B cell (primary cell): ENCODE results near the gene ITPKB. TPM values are rescaled to one million over a fixed set of nuclear protein-coding genes. Genes with fewer than 3 reads are reported as not detected.

Experiments used
- ATAC-seq: fragments of 200-7000 bp; cut with Tn5 transposase; one replicate; pipeline ENCODE4 v1.10.0; 2021; ENCODE audit warnings: low read depth, mild to moderate bottlenecking, moderate number of reproducible peaks, moderate library complexity
- CTCF ChIA-PET: fragments of 350-600 bp; sonication (Branson Sonifier 250); formaldehyde crosslinking; loops from one replicate; lab custom pipeline; 2021; ENCODE audit warnings: antibody characterized with exemption, inconsistent platforms; lab: Charles Lee
- POLR2A ChIA-PET: fragments of 350-600 bp; sonication (Branson Sonifier 250); formaldehyde crosslinking; loops from one replicate; lab custom pipeline; 2021; ENCODE audit warnings: antibody characterized with exemption; lab: Charles Lee
- DNase-seq: peaks from one replicate; pipeline ENCODE4 v3.0.0; 2013
- H2AFZ ChIP-seq: 2 replicates; pipeline ENCODE4 v1.6.1; 2012; ENCODE audit warnings: mild to moderate bottlenecking, low read depth, low read length; ENCODE audit not compliant: insufficient read depth, poor library complexity, severe bottlenecking
- H3K27ac ChIP-seq, 2 donors: 1 replicate in 1 of 2; 2 replicates in 1 of 2; pipeline ENCODE4 v1.5.1; 2012 to 2013; ENCODE audit warnings: low read length in 2 of 2, mild to moderate bottlenecking in 2 of 2, moderate library complexity in 1 of 2
- H3K27me3 ChIP-seq, 4 experiments: fragments of 200-600 bp in 1 of 4; sonication (generic) in 1 of 4; replicated peaks in 1 of 4; 1 replicate in 2 of 4; 2 replicates in 2 of 4; pipeline versions ENCODE4 v1.6.1 to v1.7.0; 2013 to 2016; ENCODE audit warnings: low read length in 3 of 4, mild to moderate bottlenecking in 2 of 4, mixed read lengths in 1 of 4, moderate library complexity in 1 of 4; ENCODE audit not compliant: insufficient read depth in 4 of 4, control insufficient read depth in 3 of 4; ENCODE audit errors: control extremely low read depth in 1 of 4
- H3K36me3 ChIP-seq, 2 experiments: replicated peaks in 1 of 2; 1 replicate in 1 of 2; 2 replicates in 1 of 2; pipeline versions ENCODE4 v1.6.1 to v1.7.1; 2013; ENCODE audit warnings: low read length in 1 of 2; ENCODE audit not compliant: insufficient read depth in 2 of 2, control insufficient read depth in 1 of 2; ENCODE audit errors: control extremely low read depth in 1 of 2, extremely low read depth in 1 of 2
- H3K4me1 ChIP-seq, 2 donors: fragments of 200-600 bp in 1 of 2; sonication (generic) in 1 of 2; 1 replicate in 1 of 2; 2 replicates in 1 of 2; pipeline versions ENCODE4 v1.5.1 to v1.6.1; 2013 to 2017; ENCODE audit warnings: low read length in 2 of 2; ENCODE audit not compliant: control insufficient read depth in 2 of 2, insufficient read depth in 2 of 2
- H3K4me2 ChIP-seq: replicated peaks from 2 replicates; pipeline ENCODE3; 2012; ENCODE audit warnings: mild to moderate bottlenecking, low read depth, low read length; ENCODE audit not compliant: poor library complexity, severe bottlenecking
- H3K4me3 ChIP-seq, 5 experiments: fragments of 200-600 bp in 1 of 5; sonication (generic) in 1 of 5; 1 replicate in 3 of 5; 2 replicates in 2 of 5; pipeline versions ENCODE4 v1.5.1 to v1.7.0; 2011 to 2016; ENCODE audit warnings: low read length in 4 of 5, mild to moderate bottlenecking in 4 of 5, low read depth in 2 of 5, control low read depth in 1 of 5, moderate library complexity in 1 of 5; ENCODE audit not compliant: insufficient read depth in 1 of 5; ENCODE audit errors: control extremely low read depth in 1 of 5, extremely low read depth in 1 of 5
- H3K79me2 ChIP-seq: fragments of 200-600 bp; sonication (generic); one replicate; pipeline ENCODE4 v1.6.0; 2016; ENCODE audit warnings: low read length; ENCODE audit not compliant: control insufficient read depth, insufficient read depth
- H3K9ac ChIP-seq: fragments of 200-600 bp; sonication (generic); 2 replicates; pipeline ENCODE4 v1.6.1; 2017; ENCODE audit warnings: mild to moderate bottlenecking, low read length, moderate library complexity
- H3K9me3 ChIP-seq, 3 donors: one replicate each; pipeline versions ENCODE4 v1.6.1 to v1.7.1; 2013; ENCODE audit warnings: low read length in 2 of 3; ENCODE audit not compliant: control insufficient read depth in 2 of 3, insufficient read depth in 1 of 3; ENCODE audit errors: control extremely low read depth in 1 of 3
- H4K20me1 ChIP-seq: 2 replicates; pipeline ENCODE4 v1.6.0; 2012; ENCODE audit warnings: mild to moderate bottlenecking, low read length; ENCODE audit not compliant: insufficient read depth, control insufficient read depth, poor library complexity, severe bottlenecking
- H3K27ac Mint-ChIP-seq: one replicate; pipeline ENCODE4 v1.8.0; 2021; ENCODE audit warnings: mixed read lengths
- H3K27me3 Mint-ChIP-seq: one replicate; pipeline ENCODE4 v1.8.0; 2021; ENCODE audit warnings: mixed read lengths
- H3K4me1 Mint-ChIP-seq: one replicate; pipeline ENCODE4 v1.8.0; 2021; ENCODE audit warnings: mixed read lengths
- H3K4me3 Mint-ChIP-seq: one replicate; pipeline ENCODE4 v1.8.0; 2021; ENCODE audit warnings: mixed read lengths
- H3K9me3 Mint-ChIP-seq: one replicate; pipeline ENCODE4 v1.8.0; 2022; ENCODE audit warnings: mixed read lengths; ENCODE audit not compliant: insufficient read depth
- EZH2 ChIP-seq: IDR thresholded peaks from 2 replicates; pipeline ENCODE4 v1.6.1; 2012; ENCODE audit warnings: borderline replicate concordance, low read depth, mild to moderate bottlenecking, moderate library complexity, low read length; ENCODE audit not compliant: insufficient read depth, poor library complexity, severe bottlenecking
- WGBS: methylation state at CpG from one replicate; pipeline ENCODE4 v1.1.5; 2013; ENCODE audit warnings: missing lambda C conversion rate; ENCODE audit not compliant: insufficient coverage; 5-methylcytosine and 5-hydroxymethylcytosine counted together
- intact Hi-C: fragments of 100-400 bp; cut with micrococcal nuclease; formaldehyde crosslinking; loops from one replicate; pipeline ENCODE4 v1.10.0; 2022
- polyA plus RNA-seq: library from polyadenylated mRNA; depleted of rRNA; stranded (reverse); fragments of >200 nt; gene quantifications from 2 replicates; pipeline ENCODE4 v1.2.3, GENCODE V29; 2012
- total RNA-seq, 2 donors: library from RNA; stranded (reverse); fragments of 120-200 nt in 1 of 2; gene quantifications; 1 replicate in 1 of 2; 2 replicates in 1 of 2; pipeline versions ENCODE4 v1.2.3 to v1.2.4, GENCODE V29; 2013 to 2022
- TF ChIP-seq, protein P1 (sequence below): fragments of 200-600 bp; IDR thresholded peaks from one replicate; pipeline ENCODE4 v1.8.0; 2022; ENCODE audit warnings: antibody characterized with exemption, mild to moderate bottlenecking

Gene ITPKB
- total and polyA plus RNA-seq, 2 donors (not counting 1 experiment from before 2014, with no cell fraction given) = 21.8 to 93.5 TPM

DNA sequence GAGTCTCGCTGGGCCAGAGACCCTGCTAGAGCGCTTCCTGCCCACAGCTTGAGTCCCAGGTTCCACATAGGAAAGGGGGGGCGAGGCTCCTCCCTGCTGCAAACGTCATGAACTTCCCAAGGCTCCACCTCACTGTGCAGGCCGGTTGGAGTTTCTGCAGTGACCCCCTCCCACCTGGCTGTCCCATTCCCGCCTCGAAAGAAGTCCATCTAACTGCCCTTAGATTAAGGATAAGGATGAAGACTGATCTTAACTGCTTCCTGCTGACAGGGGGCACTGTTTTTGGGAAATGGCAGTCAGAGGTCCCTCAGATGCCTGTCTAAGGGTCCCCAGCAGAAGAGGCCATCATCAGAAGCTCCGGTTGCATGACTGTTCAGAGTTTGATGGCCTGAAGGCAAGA is 127.8 kb downstream of the ITPKB start:
- CTCF ChIA-PET = interaction anchor here (5.2 kb wide), 1 partner anchor 188 kb away, joined by 36 read pairs; no protein-coding TSS in a partner anchor
- H3K27me3 Mint-ChIP-seq = peaks cover 6% of the 10 kb centered on the region
- WGBS = 59% methylated on average over 4 of the region's 8 CpGs
- Histone ChIP-seq H3K4me2 (no peak overlapping the region), H3K9me3 (no peaks in the 10 kb centered on the region), H3K27me3 (peaks cover 0 to 3% (median 0%) of the 10 kb centered on the region in 4 experiments), H3K4me3 (no peak overlapping the region), H3K36me3 (no peaks in the 10 kb centered on the region), H3K4me1 (no peaks in the 10 kb centered on the region), H3K79me2 (no peaks in the 10 kb centered on the region), H4K20me1 (no peaks in the 10 kb centered on the region), H3K27ac (no peak overlapping the region), H2AFZ (no peak overlapping the region), H3K9ac (no peak overlapping the region)
- intact Hi-C loops = no loop called here
- H3K9me3 Mint-ChIP-seq = no peaks in the 10 kb centered on the region
- no peak for DNase-seq
- no peak for TF ChIP-seq EZH2
- TF ChIP-seq, protein P1, sequence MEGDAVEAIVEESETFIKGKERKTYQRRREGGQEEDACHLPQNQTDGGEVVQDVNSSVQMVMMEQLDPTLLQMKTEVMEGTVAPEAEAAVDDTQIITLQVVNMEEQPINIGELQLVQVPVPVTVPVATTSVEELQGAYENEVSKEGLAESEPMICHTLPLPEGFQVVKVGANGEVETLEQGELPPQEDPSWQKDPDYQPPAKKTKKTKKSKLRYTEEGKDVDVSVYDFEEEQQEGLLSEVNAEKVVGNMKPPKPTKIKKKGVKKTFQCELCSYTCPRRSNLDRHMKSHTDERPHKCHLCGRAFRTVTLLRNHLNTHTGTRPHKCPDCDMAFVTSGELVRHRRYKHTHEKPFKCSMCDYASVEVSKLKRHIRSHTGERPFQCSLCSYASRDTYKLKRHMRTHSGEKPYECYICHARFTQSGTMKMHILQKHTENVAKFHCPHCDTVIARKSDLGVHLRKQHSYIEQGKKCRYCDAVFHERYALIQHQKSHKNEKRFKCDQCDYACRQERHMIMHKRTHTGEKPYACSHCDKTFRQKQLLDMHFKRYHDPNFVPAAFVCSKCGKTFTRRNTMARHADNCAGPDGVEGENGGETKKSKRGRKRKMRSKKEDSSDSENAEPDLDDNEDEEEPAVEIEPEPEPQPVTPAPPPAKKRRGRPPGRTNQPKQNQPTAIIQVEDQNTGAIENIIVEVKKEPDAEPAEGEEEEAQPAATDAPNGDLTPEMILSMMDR = no peak
- peaks cover 2% of the 10 kb centered on the region for H3K4me1 Mint-ChIP-seq
- POLR2A ChIA-PET = no interaction called here
- no peak for ATAC-seq
- H3K4me3 Mint-ChIP-seq = no peak overlapping the region
- H3K27ac Mint-ChIP-seq = no peak overlapping the region

DNA sequence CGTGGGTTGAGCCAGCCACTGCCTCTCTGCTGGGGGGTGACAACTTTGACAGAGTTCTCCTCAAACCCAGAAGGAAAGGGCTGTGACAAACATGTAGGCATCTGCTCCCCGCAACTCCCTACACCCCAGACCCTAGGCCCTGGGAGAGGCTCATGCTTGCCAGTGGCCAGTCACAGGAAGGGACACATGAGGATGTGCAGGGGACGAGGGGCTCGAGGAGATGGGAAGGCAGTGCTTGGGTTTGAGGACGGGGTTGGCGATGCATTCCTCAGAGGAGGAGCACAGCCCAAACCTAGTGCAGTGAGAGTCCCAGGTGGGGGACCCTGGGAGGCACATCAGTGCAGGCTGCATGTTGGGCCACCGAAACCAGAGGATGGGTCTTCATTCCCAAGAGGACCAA is 128.4 kb downstream of the ITPKB start:
- Mint-ChIP-seq H3K4me1 (peaks cover 2% of the 10 kb centered on the region), H3K9me3 (no peaks in the 10 kb centered on the region), H3K27me3 (peaks cover 6% of the 10 kb centered on the region), H3K27ac (no peak overlapping the region), H3K4me3 (no peak overlapping the region)
- ATAC-seq = no peak
- Histone ChIP-seq H3K4me3 (no peak overlapping the region), H3K4me1 (no peaks in the 10 kb centered on the region), H4K20me1 (no peaks in the 10 kb centered on the region), H3K4me2 (no peak overlapping the region), H3K79me2 (no peaks in the 10 kb centered on the region), H3K27ac (no peak overlapping the region), H3K9me3 (no peaks in the 10 kb centered on the region), H3K36me3 (no peaks in the 10 kb centered on the region), H3K9ac (no peak overlapping the region), H2AFZ (no peak overlapping the region), H3K27me3 (peaks cover 0 to 3% (median 0%) of the 10 kb centered on the region in 4 experiments)
- CTCF ChIA-PET = interaction anchor here (1.0 to 5.2 kb wide), 2 partner anchors 20 to 187 kb away, joined by 4 to 36 read pairs; no protein-coding TSS in a partner anchor
- POLR2A ChIA-PET = no interaction called here
- DNase-seq = no peak
- intact Hi-C loops = no loop called here
- TF ChIP-seq EZH2 = no peak
- TF ChIP-seq, protein P1 = no peak
- WGBS = 88% methylated on average over 6 of the region's 7 CpGs
